GM12878 (cell line): Measurements from ENCODE around the gene CLEC7A. TPM values are rescaled to one million over a fixed set of nuclear protein-coding genes. Genes with fewer than 3 reads are reported as not detected.

Source experiments
- BACH1 ChIP-seq: fragments of 450-650 bp; IDR thresholded peaks from 2 replicates; pipeline ENCODE4 v1.6.1; 2017; ENCODE audit warnings: mild to moderate bottlenecking, borderline replicate concordance
- CREB1 ChIP-seq: IDR thresholded peaks from 2 replicates; pipeline ENCODE4 v1.6.1; 2012; ENCODE audit warnings: low read depth, mild to moderate bottlenecking, inconsistent platforms
- IKZF1 ChIP-seq: fragments of 450-650 bp; conservative IDR thresholded peaks from 2 replicates; pipeline ENCODE4 v1.6.1; 2017; ENCODE audit warnings: antibody characterized with exemption, mild to moderate bottlenecking
- NBN ChIP-seq: fragments of 450-650 bp; IDR thresholded peaks from 2 replicates; pipeline ENCODE4 v1.6.1; 2016
- NFXL1 ChIP-seq: fragments of 450-650 bp; IDR thresholded peaks from 2 replicates; pipeline ENCODE4 v1.6.1; 2017; ENCODE audit warnings: antibody characterized with exemption, mild to moderate bottlenecking, borderline replicate concordance
- RB1 ChIP-seq: fragments of 450-650 bp; formaldehyde crosslinking; IDR thresholded peaks from 2 replicates; pipeline ENCODE4 v1.6.1; 2017; ENCODE audit warnings: mild to moderate bottlenecking, borderline replicate concordance
- RUNX3 ChIP-seq: IDR thresholded peaks from 2 replicates; pipeline ENCODE4 v1.6.1; 2012; ENCODE audit warnings: low read length, inconsistent platforms
- SMC3 ChIP-seq: IDR thresholded peaks from 2 replicates; pipeline ENCODE4 v1.6.1; 2011; ENCODE audit warnings: low read length, improper control_type of control experiment, borderline replicate concordance
- SRF ChIP-seq, 2 experiments: IDR thresholded peaks; 2 replicates each; pipeline ENCODE4 v1.6.1; 2011; ENCODE audit warnings: low read depth in 2 of 2, low read length in 2 of 2, mild to moderate bottlenecking in 1 of 2, moderate library complexity in 1 of 2
- STAT3 ChIP-seq: IDR thresholded peaks from 2 replicates; pipeline ENCODE4 v1.6.1; 2011; ENCODE audit warnings: low read depth, low read length, improper control_type of control experiment
- polyA plus RNA-seq, 11 experiments: library from polyadenylated mRNA; depleted of rRNA in 4 of 11; unstranded in 6 of 11; stranded (reverse) in 5 of 11; fragments of >200 nt; fragmentation: Nextera tagmentation in 4 of 11; fragmentation: Illumina TruSeq in 1 of 11; extraction: Ambion mirVana in 4 of 11; extraction: Trizol in 1 of 11; gene quantifications; 1 replicate in 1 of 11; 2 replicates in 10 of 11; pipeline versions ENCODE4 v1.2.1 to v1.2.3, GENCODE V29; 2011 to 2016; ENCODE audit warnings: inconsistent platforms in 2 of 11, missing spikeins in 2 of 11, low read depth in 1 of 11
- total RNA-seq, 4 experiments: library from RNA; depleted of rRNA in 3 of 4; stranded (reverse); fragments of >200 nt in 3 of 4; fragmentation: Illumina TruSeq in 1 of 4; extraction: Trizol in 1 of 4; gene quantifications; 2 replicates each; pipeline versions ENCODE4 v1.2.1 to v1.2.3, GENCODE V29; 2013 to 2021
- TF ChIP-seq, protein P1 (sequence below): fragments of 450-650 bp; IDR thresholded peaks from 2 replicates; pipeline ENCODE4 v1.6.1; 2016; ENCODE audit warnings: mild to moderate bottlenecking, moderate library complexity, borderline replicate concordance
- TF ChIP-seq, protein P2 (sequence below): fragments of 450-650 bp; IDR thresholded peaks from 2 replicates; pipeline ENCODE4 v1.6.1; 2016; ENCODE audit warnings: mild to moderate bottlenecking
- TF ChIP-seq, protein P3 (sequence below): fragments of 450-650 bp; IDR thresholded peaks from 2 replicates; pipeline ENCODE4 v1.6.1; 2017; ENCODE audit warnings: low read depth, mild to moderate bottlenecking, moderate library complexity

The CLEC7A gene
- total and polyA plus RNA-seq, 10 of the 15 experiments (the other 5 are each of a cell fraction or from before 2014, with no cell fraction given): not detected

DNA sequence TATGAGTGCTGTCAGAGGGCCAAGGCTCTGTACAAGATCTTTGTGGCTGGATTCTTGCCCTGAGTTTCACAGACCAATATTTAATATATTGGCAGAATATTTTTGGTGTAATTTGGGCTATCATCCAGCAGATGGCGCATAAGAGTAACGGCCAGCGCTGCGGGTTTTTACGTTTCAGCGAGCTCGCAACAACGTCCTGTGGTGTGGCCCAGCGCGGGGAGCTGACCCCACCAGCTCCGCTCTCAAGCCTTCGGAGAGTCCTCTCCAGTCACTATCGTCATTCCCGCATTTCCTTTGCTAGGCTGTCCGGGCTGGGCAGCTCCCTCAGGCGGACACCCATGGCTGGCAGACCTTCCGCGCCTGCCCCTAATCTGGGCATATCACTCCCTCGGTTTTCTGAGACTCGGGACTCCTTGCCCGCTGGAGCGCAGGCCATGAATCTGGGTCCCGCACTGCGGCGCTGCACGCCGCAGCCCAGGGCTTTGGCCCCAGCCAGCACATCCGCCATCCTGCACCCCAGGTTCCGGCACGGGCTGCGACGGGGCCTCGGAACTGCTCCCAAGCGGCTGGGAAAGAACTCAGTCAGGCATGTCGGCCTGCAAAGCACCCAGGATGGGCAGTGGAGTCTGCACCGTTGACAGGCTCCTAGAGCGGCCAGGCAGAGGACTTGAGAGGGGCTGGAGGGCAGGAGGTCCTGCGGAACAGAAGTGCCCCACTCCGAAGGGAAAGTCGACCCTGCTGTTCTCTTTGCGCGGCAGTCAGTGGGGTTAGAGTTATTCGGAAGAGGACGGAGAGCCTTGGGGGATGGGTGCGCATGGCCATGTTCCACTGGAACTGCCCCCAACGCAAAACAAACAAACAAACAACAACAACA is 23.5 kb upstream of the CLEC7A start (continued):
- TF ChIP-seq, protein P1, sequence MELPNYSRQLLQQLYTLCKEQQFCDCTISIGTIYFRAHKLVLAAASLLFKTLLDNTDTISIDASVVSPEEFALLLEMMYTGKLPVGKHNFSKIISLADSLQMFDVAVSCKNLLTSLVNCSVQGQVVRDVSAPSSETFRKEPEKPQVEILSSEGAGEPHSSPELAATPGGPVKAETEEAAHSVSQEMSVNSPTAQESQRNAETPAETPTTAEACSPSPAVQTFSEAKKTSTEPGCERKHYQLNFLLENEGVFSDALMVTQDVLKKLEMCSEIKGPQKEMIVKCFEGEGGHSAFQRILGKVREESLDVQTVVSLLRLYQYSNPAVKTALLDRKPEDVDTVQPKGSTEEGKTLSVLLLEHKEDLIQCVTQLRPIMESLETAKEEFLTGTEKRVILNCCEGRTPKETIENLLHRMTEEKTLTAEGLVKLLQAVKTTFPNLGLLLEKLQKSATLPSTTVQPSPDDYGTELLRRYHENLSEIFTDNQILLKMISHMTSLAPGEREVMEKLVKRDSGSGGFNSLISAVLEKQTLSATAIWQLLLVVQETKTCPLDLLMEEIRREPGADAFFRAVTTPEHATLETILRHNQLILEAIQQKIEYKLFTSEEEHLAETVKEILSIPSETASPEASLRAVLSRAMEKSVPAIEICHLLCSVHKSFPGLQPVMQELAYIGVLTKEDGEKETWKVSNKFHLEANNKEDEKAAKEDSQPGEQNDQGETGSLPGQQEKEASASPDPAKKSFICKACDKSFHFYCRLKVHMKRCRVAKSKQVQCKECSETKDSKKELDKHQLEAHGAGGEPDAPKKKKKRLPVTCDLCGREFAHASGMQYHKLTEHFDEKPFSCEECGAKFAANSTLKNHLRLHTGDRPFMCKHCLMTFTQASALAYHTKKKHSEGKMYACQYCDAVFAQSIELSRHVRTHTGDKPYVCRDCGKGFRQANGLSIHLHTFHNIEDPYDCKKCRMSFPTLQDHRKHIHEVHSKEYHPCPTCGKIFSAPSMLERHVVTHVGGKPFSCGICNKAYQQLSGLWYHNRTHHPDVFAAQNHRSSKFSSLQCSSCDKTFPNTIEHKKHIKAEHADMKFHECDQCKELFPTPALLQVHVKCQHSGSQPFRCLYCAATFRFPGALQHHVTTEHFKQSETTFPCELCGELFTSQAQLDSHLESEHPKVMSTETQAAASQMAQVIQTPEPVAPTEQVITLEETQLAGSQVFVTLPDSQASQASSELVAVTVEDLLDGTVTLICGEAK: no peak
- TF ChIP-seq NFXL1: no peak
- peak; percentile 76; the same call in 1 of the 2 replicates for TF ChIP-seq SMC3
- TF ChIP-seq, protein P2, sequence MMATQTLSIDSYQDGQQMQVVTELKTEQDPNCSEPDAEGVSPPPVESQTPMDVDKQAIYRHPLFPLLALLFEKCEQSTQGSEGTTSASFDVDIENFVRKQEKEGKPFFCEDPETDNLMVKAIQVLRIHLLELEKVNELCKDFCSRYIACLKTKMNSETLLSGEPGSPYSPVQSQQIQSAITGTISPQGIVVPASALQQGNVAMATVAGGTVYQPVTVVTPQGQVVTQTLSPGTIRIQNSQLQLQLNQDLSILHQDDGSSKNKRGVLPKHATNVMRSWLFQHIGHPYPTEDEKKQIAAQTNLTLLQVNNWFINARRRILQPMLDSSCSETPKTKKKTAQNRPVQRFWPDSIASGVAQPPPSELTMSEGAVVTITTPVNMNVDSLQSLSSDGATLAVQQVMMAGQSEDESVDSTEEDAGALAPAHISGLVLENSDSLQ: no peak
- TF ChIP-seq RB1: 0 out of 2 replicates have a peak, but pooled peaks have one; percentile 23
- TF ChIP-seq BACH1: no peak
- TF ChIP-seq NBN: 0 out of 2 replicates have a peak, but pooled peaks have one; percentile 25
- peak; percentile 63 for TF ChIP-seq RUNX3
- no peak for TF ChIP-seq SRF (IDR thresholded peaks at IDR 0.05; ENCODE audit: low read depth in 2 of 2, low read length in 2 of 2)
- no peak for TF ChIP-seq STAT3
- TF ChIP-seq CREB1: 0 out of 2 replicates have a peak, but pooled peaks have one; percentile 10
- TF ChIP-seq, protein P3, sequence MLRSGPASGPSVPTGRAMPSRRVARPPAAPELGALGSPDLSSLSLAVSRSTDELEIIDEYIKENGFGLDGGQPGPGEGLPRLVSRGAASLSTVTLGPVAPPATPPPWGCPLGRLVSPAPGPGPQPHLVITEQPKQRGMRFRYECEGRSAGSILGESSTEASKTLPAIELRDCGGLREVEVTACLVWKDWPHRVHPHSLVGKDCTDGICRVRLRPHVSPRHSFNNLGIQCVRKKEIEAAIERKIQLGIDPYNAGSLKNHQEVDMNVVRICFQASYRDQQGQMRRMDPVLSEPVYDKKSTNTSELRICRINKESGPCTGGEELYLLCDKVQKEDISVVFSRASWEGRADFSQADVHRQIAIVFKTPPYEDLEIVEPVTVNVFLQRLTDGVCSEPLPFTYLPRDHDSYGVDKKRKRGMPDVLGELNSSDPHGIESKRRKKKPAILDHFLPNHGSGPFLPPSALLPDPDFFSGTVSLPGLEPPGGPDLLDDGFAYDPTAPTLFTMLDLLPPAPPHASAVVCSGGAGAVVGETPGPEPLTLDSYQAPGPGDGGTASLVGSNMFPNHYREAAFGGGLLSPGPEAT: no peak
- peak; percentile 16; the same call in 1 of the 2 replicates for TF ChIP-seq IKZF1
